Karpas-422 (cell line): ENCODE data around the gene AGTR1. TPM values are rescaled to one million over a fixed set of nuclear protein-coding genes. Genes with fewer than 3 reads are reported as not detected.

ENCODE experiments used
- DNase-seq: peaks from one replicate; pipeline ENCODE4 v3.0.0-alpha.2; 2015
- H2AFZ ChIP-seq: fragments of 200-600 bp; sonication (generic); 2 replicates; pipeline ENCODE4 v1.6.1; 2014; ENCODE audit warnings: antibody characterized with exemption, low read length, mixed read lengths
- H3K27ac ChIP-seq: fragments of 200-600 bp; sonication (generic); 2 replicates; pipeline ENCODE4 v1.5.1; 2014; ENCODE audit warnings: mild to moderate bottlenecking, low read length, moderate library complexity
- H3K27me3 ChIP-seq: fragments of 200-600 bp; sonication (generic); 2 replicates; pipeline ENCODE4 v1.6.1; 2014; ENCODE audit warnings: low read length, mixed read lengths
- H3K36me3 ChIP-seq: fragments of 200-600 bp; sonication (generic); 2 replicates; pipeline ENCODE4 v1.6.1; 2014; ENCODE audit warnings: low read length, mixed read lengths; ENCODE audit not compliant: insufficient read depth
- H3K4me1 ChIP-seq: fragments of 200-600 bp; sonication (generic); 2 replicates; pipeline ENCODE4 v1.6.1; 2014; ENCODE audit warnings: mild to moderate bottlenecking, low read length, mixed read lengths
- H3K4me2 ChIP-seq: fragments of 200-600 bp; sonication (generic); 2 replicates; pipeline ENCODE4 v1.6.1; 2014; ENCODE audit warnings: low read length, low read depth, mild to moderate bottlenecking; ENCODE audit not compliant: poor library complexity, severe bottlenecking
- H3K4me3 ChIP-seq: fragments of 200-600 bp; sonication (generic); 2 replicates; pipeline ENCODE4 v1.5.1; 2014; ENCODE audit warnings: mild to moderate bottlenecking, antibody characterized with exemption, low read length, mixed read lengths
- H3K79me2 ChIP-seq: fragments of 200-600 bp; sonication (generic); 2 replicates; pipeline ENCODE4 v1.6.1; 2014; ENCODE audit warnings: mild to moderate bottlenecking, low read length, mixed read lengths
- H3K9ac ChIP-seq: fragments of 200-600 bp; sonication (generic); 2 replicates; pipeline ENCODE4 v1.6.0; 2014; ENCODE audit warnings: low read length
- H3K9me2 ChIP-seq: fragments of 200-600 bp; sonication (generic), shearing (Covaris generic); replicated peaks from 2 replicates; pipeline ENCODE4 v1.6.0; 2014; ENCODE audit warnings: mild to moderate bottlenecking, low read length, moderate library complexity; ENCODE audit not compliant: insufficient read depth
- H3K9me3 ChIP-seq: fragments of 300-700, 200-600 bp; sonication (generic); 2 replicates; pipeline ENCODE4 v1.6.1; 2014; ENCODE audit warnings: low read length, mixed read lengths
- H4K20me1 ChIP-seq: fragments of 200-600 bp; sonication (generic); 2 replicates; pipeline ENCODE4 v1.6.1; 2014; ENCODE audit warnings: mild to moderate bottlenecking, antibody characterized with exemption, low read length, low read depth; ENCODE audit not compliant: insufficient read depth
- total RNA-seq: library from RNA; depleted of rRNA; stranded (reverse); fragments of >200 nt; shearing (Covaris generic); gene quantifications from 2 replicates; pipeline ENCODE4 v1.2.3, GENCODE V29; 2014; ENCODE audit warnings: low replicate concordance

Gene AGTR1
- total RNA-seq, 1 experiment from 2014 or later: not detected

DNA sequence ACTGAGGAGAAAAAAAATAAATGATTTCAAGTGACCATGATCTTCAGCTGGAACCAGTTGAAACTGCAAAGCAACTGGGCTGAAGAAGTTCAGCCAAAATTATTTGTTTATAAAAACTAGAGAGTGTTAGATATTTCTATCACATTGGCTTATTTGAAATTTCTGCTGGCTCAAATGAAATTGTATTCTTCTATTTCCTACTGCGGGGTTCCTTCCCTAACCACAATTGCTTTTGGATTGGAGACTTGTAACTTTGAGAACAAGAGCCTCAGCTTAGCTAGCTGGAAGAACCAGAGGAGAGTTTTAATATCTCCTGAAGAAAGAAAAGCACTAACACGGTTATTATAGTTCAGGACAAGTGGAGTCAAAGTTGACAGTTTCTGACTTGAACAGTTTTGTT is 31.1 kb downstream of the AGTR1 start:
- Histone ChIP-seq H3K36me3 (no peaks in the 10 kb centered on the region), H3K9ac (no peak overlapping the region), H3K27me3 (no peaks in the 10 kb centered on the region), H3K9me3 (no peaks in the 10 kb centered on the region), H3K27ac (no peak overlapping the region), H3K4me2 (no peak overlapping the region), H3K9me2 (no peaks in the 10 kb centered on the region), H3K79me2 (no peaks in the 10 kb centered on the region), H4K20me1 (no peaks in the 10 kb centered on the region), H3K4me3 (no peak overlapping the region), H3K4me1 (no peaks in the 10 kb centered on the region), H2AFZ (no peak overlapping the region)
- DNase-seq: no peak

DNA sequence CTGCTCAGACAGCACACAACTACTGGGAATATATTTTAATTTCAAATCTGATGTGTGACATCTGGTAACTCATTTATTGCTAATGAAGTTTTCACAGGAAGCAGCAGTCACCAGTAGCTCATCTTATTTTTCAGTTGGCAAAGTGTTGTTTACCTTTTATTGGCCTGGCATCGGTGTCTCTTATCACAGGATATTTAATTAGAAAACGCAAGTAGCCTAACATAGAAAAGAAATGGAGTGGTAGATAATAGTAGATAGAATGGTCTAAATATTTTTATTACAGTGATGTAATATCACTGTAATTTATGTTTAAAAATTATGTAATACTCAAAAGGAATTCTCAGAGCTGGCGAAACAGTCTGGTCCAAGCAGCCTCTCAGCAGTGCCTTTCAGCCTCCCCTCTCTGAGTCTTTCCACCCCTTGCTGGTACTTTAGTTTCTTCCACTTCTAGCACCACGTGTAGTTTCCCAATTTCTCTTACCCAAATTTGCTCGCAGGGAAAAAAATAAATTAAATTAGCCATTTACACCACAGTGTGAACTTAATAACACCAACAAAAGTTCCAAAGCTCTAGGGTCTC is 31.9 kb downstream of the AGTR1 start:
- Histone ChIP-seq H3K4me1 (no peaks in the 10 kb centered on the region), H4K20me1 (no peaks in the 10 kb centered on the region), H2AFZ (no peak overlapping the region), H3K79me2 (no peaks in the 10 kb centered on the region), H3K9me3 (no peaks in the 10 kb centered on the region), H3K4me2 (no peak overlapping the region), H3K9ac (no peak overlapping the region), H3K27me3 (no peaks in the 10 kb centered on the region), H3K9me2 (no peaks in the 10 kb centered on the region), H3K4me3 (no peak overlapping the region), H3K36me3 (no peaks in the 10 kb centered on the region), H3K27ac (no peak overlapping the region)
- no peak for DNase-seq

DNA sequence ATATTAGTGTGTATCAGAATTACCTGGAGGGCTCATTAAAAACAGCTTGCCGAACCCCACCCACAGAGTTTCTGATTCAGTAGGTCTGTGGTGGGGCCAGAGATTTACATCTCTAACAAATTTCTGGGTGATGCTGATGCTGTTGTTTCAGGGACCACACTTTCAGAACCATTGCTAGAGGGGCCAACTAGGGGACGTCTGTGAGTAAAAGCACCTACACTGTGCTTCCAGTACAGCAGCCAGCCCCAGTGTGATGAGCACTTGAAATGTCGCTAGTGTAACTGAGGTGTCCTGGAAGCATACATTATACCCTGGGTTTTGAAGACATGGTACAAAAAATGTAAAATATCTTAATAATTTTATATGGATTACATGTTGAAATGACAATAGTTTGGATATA is 33.0 kb downstream of the AGTR1 start:
- H3K9me3 ChIP-seq: no peaks in the 10 kb centered on the region

DNA sequence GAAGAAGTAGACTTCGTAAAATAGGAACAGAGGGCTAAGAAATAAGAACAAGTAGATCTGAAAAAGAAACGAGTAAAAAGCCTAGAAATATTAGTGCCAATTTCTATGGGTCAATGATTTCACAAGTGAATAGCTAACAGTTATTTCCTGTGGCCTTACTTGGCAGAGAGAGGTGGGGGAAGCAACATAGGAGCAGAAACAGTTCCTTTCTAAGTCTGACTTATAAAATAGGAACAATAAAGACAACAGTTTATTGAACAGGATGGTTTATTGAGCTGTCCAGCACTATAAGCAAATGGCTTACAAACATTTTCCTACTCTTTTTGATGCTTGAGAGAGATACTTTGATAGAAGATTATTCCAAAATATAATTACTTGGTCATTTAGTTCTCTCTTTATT is 37.9 kb downstream of the AGTR1 start:
- Histone ChIP-seq H3K36me3 (no peaks in the 10 kb centered on the region), H3K27ac (no peak overlapping the region), H4K20me1 (no peaks in the 10 kb centered on the region), H3K4me2 (no peak overlapping the region), H3K27me3 (no peaks in the 10 kb centered on the region), H3K9me3 (no peaks in the 10 kb centered on the region), H3K79me2 (no peaks in the 10 kb centered on the region), H3K9ac (no peak overlapping the region), H3K4me1 (no peaks in the 10 kb centered on the region), H3K9me2 (no peaks in the 10 kb centered on the region), H2AFZ (no peak overlapping the region), H3K4me3 (no peak overlapping the region)
- no peak for DNase-seq

More for the DNA sequence above, 33.0 kb downstream of the AGTR1 start:
- no peak overlapping the region for H3K4me2 ChIP-seq
- H3K4me3 ChIP-seq: no peak overlapping the region
- no peaks in the 10 kb centered on the region for H3K36me3 ChIP-seq
- H4K20me1 ChIP-seq: no peaks in the 10 kb centered on the region
- H3K4me1 ChIP-seq: no peaks in the 10 kb centered on the region
- no peak overlapping the region for H2AFZ ChIP-seq
- H3K27me3 ChIP-seq: no peaks in the 10 kb centered on the region
- H3K79me2 ChIP-seq: no peaks in the 10 kb centered on the region
- no peaks in the 10 kb centered on the region for H3K9me2 ChIP-seq
- no peak for DNase-seq
- H3K9ac ChIP-seq: no peak overlapping the region
- no peak overlapping the region for H3K27ac ChIP-seq

DNA sequence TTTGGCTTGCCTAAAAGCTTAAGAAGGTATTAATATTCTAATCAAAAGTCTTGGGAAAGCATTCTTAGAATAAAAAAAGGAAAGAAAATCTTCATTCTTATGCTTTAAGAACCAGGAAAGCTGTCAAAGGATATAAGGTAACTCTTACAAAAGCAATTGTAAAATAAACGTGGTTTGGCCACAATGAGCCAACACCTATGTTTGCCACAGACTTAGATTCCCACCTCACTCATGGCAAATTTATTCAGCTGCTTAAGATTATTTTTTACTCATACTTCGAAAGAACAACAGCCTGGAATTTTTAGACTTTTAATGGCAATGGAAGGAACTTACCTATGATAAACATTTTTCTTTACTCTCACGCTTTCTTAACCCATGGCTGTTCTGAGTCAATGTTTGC is 38.4 kb downstream of the AGTR1 start:
- no peak overlapping the region for H3K4me3 ChIP-seq
- no peak overlapping the region for H2AFZ ChIP-seq
- no peaks in the 10 kb centered on the region for H3K27me3 ChIP-seq
- no peak overlapping the region for H3K27ac ChIP-seq
- no peak overlapping the region for H3K9ac ChIP-seq
- H3K9me2 ChIP-seq: no peaks in the 10 kb centered on the region
- no peaks in the 10 kb centered on the region for H4K20me1 ChIP-seq
- no peak for DNase-seq
- H3K36me3 ChIP-seq: no peaks in the 10 kb centered on the region
- no peaks in the 10 kb centered on the region for H3K4me1 ChIP-seq
- H3K9me3 ChIP-seq: no peaks in the 10 kb centered on the region
- no peaks in the 10 kb centered on the region for H3K79me2 ChIP-seq
- no peak overlapping the region for H3K4me2 ChIP-seq

DNA sequence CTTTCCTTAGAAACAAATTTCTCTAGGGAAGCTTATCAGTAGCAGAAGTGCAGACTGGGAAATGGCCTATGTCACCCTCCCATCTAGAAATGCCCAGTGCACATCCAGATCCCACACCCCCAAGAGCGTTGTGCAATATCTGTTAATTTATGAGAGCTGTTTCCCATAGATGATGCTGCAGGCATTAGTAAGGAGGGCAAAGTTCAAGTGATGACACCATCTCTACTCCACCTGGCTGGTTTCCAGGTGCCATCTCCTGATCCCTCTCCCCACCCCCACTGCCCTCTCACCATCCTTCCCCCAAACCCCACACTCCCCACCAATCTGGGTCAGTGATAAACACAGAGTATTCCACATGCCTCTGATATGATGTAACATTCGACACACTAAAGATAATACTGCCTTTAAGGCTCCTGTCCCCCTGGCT is 39.4 kb downstream of the AGTR1 start:
- H3K4me3 ChIP-seq: no peak overlapping the region
- H3K27me3 ChIP-seq: no peaks in the 10 kb centered on the region
- no peak overlapping the region for H2AFZ ChIP-seq
- no peaks in the 10 kb centered on the region for H4K20me1 ChIP-seq
- H3K79me2 ChIP-seq: no peaks in the 10 kb centered on the region
- H3K9me2 ChIP-seq: no peaks in the 10 kb centered on the region
- H3K9me3 ChIP-seq: no peaks in the 10 kb centered on the region
- H3K9ac ChIP-seq: no peak overlapping the region
- no peak for DNase-seq
- H3K4me1 ChIP-seq: no peaks in the 10 kb centered on the region
- H3K27ac ChIP-seq: no peak overlapping the region
- no peaks in the 10 kb centered on the region for H3K36me3 ChIP-seq
- no peak overlapping the region for H3K4me2 ChIP-seq

DNA sequence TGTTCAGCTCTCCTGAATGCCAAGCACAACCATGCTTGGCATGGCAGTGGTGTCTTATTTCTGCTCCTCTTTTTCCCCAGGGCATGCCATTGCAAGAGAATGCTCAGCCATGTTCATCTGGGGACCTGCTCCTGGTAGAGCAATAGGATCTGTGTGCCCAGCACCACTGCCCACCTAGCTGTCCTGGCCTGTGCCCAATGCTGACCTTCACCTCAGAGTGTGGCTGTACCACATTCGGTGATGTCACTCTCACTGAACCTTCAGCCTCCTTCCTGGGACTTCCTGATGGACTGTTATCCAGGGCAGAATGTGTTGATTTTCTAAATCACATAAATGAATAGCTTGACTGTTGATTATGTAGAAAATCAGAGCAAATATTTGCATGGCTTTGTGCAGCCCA is 42.0 kb downstream of the AGTR1 start:
- Histone ChIP-seq H3K9me3 (no peaks in the 10 kb centered on the region), H3K9me2 (no peaks in the 10 kb centered on the region), H3K36me3 (no peaks in the 10 kb centered on the region), H4K20me1 (no peaks in the 10 kb centered on the region), H3K27ac (no peak overlapping the region), H3K4me1 (no peaks in the 10 kb centered on the region), H3K79me2 (no peaks in the 10 kb centered on the region), H2AFZ (no peak overlapping the region), H3K4me2 (no peak overlapping the region), H3K4me3 (no peak overlapping the region), H3K9ac (no peak overlapping the region), H3K27me3 (no peaks in the 10 kb centered on the region)
- no peak for DNase-seq

DNA sequence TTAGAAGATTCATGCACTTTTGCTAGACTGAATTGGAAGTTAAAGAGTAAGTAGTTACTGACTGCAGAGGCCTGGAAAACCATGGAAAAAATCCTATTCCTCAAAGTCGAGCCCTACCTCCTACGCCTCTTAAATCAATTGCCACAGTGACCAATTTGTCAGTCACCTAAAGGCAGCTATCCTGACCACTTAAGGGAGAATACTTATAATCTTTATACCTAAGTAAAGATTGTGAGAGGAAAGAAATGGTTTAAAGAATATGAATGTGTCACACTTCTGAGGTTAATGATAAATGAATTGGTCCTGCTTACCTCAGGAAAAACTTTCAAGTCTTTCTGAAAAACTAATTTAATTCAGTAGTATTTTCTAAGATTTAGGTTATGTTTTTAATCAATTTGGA is 42.6 kb downstream of the AGTR1 start:
- H3K9ac ChIP-seq: no peak overlapping the region
- H3K9me3 ChIP-seq: no peaks in the 10 kb centered on the region
- no peaks in the 10 kb centered on the region for H3K36me3 ChIP-seq

DNA sequence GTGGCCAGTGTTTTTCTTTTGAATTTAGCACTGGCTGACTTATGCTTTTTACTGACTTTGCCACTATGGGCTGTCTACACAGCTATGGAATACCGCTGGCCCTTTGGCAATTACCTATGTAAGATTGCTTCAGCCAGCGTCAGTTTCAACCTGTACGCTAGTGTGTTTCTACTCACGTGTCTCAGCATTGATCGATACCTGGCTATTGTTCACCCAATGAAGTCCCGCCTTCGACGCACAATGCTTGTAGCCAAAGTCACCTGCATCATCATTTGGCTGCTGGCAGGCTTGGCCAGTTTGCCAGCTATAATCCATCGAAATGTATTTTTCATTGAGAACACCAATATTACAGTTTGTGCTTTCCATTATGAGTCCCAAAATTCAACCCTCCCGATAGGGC is 43.5 kb downstream of the AGTR1 start:
- H3K27ac ChIP-seq: no peak overlapping the region
- no peaks in the 10 kb centered on the region for H3K36me3 ChIP-seq
- no peaks in the 10 kb centered on the region for H3K79me2 ChIP-seq
- no peak overlapping the region for H3K9ac ChIP-seq
- H3K4me2 ChIP-seq: no peak overlapping the region
- no peak overlapping the region for H2AFZ ChIP-seq
- no peaks in the 10 kb centered on the region for H3K9me2 ChIP-seq
- no peak for DNase-seq
- H4K20me1 ChIP-seq: no peaks in the 10 kb centered on the region
- no peaks in the 10 kb centered on the region for H3K9me3 ChIP-seq
- no peaks in the 10 kb centered on the region for H3K4me1 ChIP-seq
- H3K4me3 ChIP-seq: no peak overlapping the region
- H3K27me3 ChIP-seq: no peaks in the 10 kb centered on the region

More for the DNA sequence above, 42.6 kb downstream of the AGTR1 start:
- no peak overlapping the region for H3K4me3 ChIP-seq
- H3K27ac ChIP-seq: no peak overlapping the region
- H3K4me2 ChIP-seq: no peak overlapping the region
- no peaks in the 10 kb centered on the region for H4K20me1 ChIP-seq
- H3K4me1 ChIP-seq: no peaks in the 10 kb centered on the region
- no peak for DNase-seq
- no peaks in the 10 kb centered on the region for H3K79me2 ChIP-seq
- no peaks in the 10 kb centered on the region for H3K27me3 ChIP-seq
- H2AFZ ChIP-seq: no peak overlapping the region
- H3K9me2 ChIP-seq: no peaks in the 10 kb centered on the region
